NCI-H526 treated with DMSO at 0.1 percent for 48 hours (cell line): ENCODE measurements around the gene AKT3.

Experiments used
- DNase-seq: peaks from one replicate; lab custom pipeline; 2025; lab: John Stamatoyannopoulos, UW

Gene AKT3

DNA sequence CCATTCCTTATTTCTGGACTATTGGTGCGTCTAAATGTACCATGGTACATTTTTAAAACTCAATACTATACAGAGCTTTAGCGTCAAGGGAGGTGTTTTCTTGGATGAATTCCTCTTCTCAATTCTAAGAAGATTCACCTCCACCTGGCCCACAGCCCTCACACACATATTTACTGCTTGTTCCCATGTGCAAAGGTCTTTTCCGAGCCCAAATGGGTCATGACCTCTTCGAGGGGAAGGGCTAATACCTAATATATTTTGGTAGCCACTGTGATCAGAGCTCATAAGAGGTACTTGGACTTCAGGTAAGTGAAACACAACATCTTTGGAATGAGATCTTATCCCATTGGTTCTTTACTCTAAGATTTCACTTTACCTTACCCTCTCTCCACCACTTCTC lies 388.3 kb downstream of the AKT3 start:
- no peak for DNase-seq

DNA sequence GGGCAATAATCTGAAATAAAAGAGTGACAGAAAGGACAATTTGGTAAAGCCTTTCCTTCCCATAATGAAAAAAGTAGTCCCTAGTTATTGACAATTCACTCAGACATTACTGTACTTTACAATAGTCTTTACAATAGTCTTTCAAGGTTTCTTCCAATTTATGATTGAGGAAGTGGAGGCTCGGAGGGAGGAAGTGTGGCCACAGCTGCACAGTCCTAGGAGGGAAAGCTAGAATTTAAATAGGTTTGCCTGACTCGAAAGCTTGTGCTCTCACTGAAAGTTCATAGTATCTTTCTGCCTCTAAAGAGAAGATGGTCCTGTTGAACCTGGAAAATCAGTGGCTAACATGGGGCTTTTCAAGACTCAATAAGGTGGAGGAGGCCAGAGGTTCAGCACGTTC lies 391.0 kb downstream of the AKT3 start:
- DNase-seq = no peak

DNA sequence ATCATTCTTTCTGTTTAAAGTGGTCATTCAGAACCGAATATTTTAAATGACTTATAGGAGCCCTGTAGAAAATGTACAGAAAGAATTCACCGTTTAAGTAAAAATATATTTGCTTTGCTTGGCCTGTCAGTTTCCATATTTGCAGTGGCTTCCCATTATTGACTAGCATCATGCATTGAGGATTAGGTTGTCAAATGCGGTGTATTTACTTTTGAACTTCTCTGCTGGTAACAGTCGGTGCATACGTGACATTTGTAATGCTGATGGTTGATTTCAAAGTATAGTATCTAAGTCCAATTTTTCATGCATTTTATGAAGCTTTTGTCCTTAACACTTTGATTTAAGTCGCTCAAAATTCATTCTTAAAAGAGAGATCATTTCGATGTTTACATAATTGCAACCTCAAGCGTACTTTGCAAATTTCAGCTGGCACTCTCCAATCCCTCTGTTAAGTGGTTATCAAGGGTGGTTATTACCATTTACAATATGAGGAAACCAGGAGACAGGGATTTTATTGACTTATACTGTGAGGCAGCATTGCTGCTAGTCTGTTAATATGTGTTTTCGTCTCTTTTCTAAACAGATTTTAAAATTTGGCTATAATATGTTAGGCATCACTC lies 392.6 kb downstream of the AKT3 start:
- DNase-seq = no peak

DNA sequence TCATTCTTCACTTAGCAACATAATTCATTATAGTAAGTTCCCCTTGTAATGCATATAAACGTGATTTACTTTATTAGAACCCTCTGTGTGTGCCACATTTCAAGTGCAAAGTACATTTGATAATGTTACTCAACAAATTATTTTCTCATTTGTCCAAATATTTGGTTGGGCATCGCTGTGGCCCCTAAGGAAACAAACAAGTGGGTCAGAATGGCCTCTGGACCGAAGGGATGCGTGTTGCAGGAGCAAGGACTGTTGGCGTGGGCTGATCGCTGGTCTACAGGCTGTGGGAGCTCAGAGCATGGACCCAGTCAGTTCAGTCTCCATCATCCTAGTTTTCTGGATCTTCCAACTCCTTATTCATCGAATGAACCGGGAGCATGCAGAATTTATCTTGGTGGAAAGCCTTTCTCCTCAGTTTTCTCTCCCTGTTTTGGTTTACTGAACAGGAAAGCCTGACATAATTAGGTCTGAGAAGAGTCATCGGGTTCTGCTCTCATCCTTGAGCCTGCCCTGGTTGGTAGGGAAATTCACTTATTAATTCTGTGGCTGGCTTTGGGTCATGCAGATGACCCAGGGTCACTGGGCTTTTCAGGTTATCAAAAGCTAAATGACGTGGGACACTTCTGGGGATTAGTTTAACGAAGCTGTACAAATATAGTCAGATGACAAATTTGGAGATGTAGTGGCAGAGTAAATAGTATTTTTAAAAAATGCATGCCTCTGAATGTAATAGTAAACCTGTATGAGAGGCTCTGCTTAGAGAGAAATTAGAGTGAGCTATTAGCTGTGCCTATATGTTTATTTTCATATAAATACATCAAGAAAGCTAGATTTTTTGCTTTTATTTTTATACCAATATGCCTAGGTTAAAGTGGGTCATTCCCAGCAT lies 394.0 kb downstream of the AKT3 start:
- no peak for DNase-seq

DNA sequence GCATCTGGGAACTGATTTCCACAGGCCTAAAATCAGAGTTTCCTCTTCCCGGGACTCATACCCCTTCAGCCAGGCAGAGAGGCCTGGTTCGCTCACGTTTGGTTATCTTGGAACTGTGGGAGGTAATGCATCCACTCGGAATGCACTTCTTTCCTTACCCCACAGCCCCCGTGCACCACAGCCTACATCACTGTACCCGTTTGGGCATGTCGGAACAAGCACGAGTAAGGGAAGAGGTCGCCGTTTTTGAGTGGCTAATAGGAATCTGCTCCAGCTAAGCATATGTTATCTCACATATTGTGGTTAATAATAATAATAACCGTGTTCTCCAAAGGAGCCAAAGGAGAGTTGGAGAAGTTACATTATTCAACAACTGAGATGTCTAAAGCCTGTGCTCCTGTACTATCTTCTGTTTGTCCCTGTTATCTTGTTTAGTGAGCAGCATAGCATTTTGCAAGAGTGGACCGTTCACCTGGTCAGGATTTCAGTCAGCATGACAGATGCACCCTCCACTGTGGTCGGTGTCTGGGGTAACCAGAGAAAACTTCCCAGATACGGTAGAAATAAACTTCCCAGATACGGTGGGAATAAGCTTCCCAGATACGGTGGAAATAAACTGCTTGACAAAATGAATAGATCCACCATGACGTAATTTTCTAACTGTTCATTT lies 395.6 kb downstream of the AKT3 start:
- no peak for DNase-seq

DNA sequence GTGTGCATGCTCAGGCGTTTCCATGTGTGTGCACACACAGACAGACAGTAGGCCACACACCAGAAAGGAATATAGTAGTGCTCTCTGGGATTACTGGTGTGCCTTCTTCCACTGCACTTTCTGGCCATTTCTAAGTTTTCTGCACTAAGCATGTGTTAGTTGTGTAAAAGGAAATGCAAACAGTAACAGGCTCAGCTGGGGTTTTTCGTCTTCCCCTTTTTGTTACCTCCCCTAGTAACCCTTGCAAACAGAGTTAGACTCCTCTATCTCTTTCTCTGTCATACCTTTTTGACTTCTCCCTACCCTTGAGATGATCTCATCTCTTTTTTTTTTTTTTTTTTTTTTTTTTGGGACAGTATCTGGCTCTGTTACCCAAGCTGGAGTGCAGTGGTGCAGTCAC lies 398.0 kb downstream of the AKT3 start:
- no peak for DNase-seq

DNA sequence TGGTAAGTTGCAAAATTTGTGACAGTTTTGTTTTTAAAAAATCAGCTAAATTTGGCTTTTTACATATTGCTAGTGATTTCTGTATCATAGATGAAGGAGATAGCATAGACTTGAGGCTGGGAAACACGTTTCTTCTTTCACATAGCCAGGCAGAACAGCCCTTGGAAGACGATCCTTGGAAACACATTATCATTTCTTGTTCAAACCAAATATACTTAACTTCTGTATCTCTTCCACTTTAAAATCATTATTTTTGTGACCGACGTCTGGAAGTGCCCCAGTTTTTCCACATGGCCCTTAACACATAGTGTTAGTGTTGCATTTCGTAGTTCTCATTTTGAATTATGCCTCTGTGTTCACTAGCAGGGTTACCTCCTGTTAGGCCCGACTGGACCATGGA lies 400.7 kb downstream of the AKT3 start:
- DNase-seq = no peak

DNA sequence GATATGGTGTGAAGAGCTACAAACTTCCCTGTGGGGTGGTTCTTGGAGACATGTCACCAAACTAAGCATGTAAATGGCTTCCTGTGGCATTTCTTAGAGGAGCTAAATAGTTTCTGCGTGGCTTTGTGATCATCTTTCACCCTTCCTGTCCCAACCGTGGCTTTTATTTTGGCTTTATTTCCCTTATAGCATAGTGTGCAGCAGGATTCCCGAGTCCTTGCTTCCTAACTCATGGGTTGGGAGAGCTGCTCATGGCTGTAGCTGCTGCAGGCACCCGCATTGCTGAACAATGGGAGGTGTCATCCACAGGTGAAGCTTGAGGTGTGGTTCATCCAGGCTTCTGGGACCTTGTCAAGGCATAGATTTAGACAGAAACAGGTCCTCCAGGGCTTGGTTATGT lies 402.2 kb downstream of the AKT3 start:
- no peak for DNase-seq

DNA sequence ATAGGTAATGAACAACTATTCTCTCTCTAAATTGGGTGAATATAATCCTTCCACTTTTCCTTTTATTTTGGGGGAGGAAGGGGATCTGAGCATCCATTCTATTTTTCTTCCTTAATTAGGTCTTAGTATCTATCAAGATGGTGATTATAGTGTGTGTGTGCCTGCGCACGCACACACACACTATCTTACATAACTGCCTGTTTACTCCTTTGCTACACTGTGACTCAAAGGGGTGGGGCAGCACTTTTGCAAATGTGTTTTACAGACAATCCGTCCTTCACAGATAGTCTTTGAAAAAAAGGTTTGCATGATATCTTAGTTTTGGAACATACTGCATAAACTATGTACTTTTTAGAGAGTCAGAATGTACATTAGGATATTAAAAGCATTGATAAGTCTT lies 402.7 kb downstream of the AKT3 start:
- DNase-seq = no peak

DNA sequence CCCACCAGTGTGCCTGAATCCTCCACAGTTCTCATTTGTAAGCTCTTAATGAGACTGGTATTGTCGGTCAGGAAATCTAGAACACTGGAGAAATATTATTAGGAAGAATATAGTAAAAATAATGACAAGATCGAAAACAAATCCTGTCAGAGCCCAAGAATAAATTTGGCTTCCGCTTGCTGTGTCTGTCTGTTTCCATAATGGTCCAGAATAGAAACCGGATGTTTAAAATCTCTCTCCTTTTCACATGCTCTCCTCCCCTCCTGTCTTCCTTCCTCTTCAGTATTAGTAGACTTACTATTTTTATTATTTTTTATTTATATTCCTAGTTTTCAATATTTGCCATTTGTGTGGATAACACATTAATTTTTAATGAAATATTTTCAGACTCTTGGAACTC lies 406.5 kb downstream of the AKT3 start:
- no peak for DNase-seq

DNA sequence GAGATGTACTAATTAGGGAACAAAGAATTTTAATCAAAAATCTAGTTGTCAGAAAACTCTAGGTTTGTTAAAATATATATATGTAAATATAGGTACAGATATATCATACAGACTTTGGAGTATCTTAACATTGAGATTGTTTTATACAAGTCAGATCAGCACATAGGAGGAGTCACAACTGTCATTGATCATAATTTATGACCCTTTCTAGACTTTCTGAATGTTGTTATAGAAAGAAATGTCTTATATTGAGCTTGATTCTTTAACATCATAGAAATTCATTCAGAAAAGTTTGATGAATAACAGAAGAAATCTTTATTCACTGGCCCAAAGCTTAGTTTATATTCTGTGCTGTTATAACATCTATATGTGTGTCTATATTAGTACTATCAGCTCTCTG lies 408.4 kb downstream of the AKT3 start:
- DNase-seq = no peak

DNA sequence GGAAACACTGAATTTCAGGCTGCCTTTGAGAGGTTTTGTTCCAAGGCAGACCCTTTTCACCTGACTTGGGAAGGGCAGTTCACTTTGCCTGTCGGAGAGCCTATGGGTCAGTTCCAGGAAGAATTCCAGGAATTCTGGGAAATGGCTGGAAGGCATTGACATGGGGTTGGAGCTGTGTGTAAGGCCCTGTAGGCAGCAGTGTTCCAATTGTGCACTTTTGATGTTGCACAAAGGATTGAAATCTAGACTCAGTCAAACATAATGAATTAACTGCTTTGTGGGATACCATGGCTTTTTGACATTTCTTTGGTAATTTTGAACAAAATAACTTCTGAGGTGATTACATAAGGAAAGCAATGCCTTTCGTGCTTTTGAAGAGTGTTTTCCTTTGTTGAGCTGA lies 409.6 kb downstream of the AKT3 start:
- no peak for DNase-seq

DNA sequence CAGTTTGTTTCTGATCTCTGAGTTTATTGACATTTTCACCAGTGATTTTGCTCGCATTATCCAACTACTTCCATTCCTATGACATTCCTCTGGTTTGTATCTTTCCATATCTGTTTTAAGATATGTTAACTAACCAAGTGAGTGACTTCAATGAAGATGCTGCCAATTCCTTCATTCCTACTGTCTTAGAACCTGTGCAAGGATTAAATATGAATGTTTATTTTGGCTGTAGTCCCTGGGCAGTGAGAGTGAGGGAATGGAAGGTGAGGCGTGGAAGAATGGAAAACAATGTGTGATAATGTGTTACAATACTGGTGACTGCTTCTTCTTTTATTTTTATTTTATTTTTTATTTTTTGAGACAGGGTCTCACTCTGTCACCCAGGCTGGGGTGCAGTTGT lies 411.2 kb downstream of the AKT3 start:
- no peak for DNase-seq
